HepG2 (cell line): ENCODE results near the gene KLRG1. TPM values are rescaled to one million over a fixed set of nuclear protein-coding genes. Genes with fewer than 3 reads are reported as not detected.

Experiments used
- ATAC-seq: fragments of 200-7000 bp; cut with Tn5 transposase; 3 replicates; pipeline ENCODE4 v1.9.1; 2020; ENCODE audit warnings: mild to moderate bottlenecking, moderate library complexity
- BruUV-seq: library from RNA; stranded (reverse); fragments of 400-500 nt; replicated peaks from 2 replicates; lab custom pipeline; 2021; lab: Mats Ljungman, UMichigan
- CTCF ChIA-PET: fragments of 300-600 bp; formaldehyde crosslinking; extraction: SDS; loops from one replicate; lab custom pipeline; 2021; ENCODE audit warnings: low total read pairs, inconsistent platforms, low intra/inter-chr PET ratio; lab: Yijun Ruan, JAX
- POLR2A ChIA-PET: fragments of 350-600 bp; sonication (Branson Sonifier 250); formaldehyde crosslinking; loops from one replicate; lab custom pipeline; 2020; ENCODE audit warnings: antibody characterized with exemption, inconsistent platforms; lab: Yijun Ruan, JAX
- DNase-seq: peaks from one replicate; pipeline ENCODE4 v3.0.0-alpha.2; 2015; ENCODE audit warnings: low spot score
- FAIRE-seq: peaks from 3 replicates; lab custom pipeline; 2011; peaks lifted over from hg19 to GRCh38; lab: Jason Lieb, UNC
- H2AFZ ChIP-seq: one replicate; pipeline ENCODE4 v1.6.1; 2011; ENCODE audit warnings: low read length, inconsistent platforms
- H3K27ac ChIP-seq: fragments of 300-600 bp; 3 replicates; pipeline ENCODE4 v1.8.0; 2011; ENCODE audit warnings: mixed run types, mild to moderate bottlenecking, mixed read lengths, low read length, inconsistent platforms; ENCODE audit not compliant: insufficient read depth; ENCODE audit errors: extremely low read length
- H3K27me3 ChIP-seq, 2 experiments: fragments of 200-600 bp in 1 of 2; 2 replicates in 1 of 2; 3 replicates in 1 of 2; pipeline versions ENCODE4 v1.6.0 to v1.8.0; 2011; ENCODE audit warnings: low read length in 2 of 2, mild to moderate bottlenecking in 2 of 2, moderate library complexity in 2 of 2, inconsistent platforms in 1 of 2; ENCODE audit not compliant: insufficient read depth in 2 of 2, control insufficient read depth in 1 of 2
- H3K36me3 ChIP-seq, 2 experiments: fragments of 200-600 bp in 1 of 2; replicated peaks in 1 of 2; 2 replicates in 1 of 2; 3 replicates in 1 of 2; pipeline versions ENCODE4 v1.5.1 to v1.8.0; 2011; ENCODE audit warnings: low read length in 2 of 2, inconsistent platforms in 1 of 2; ENCODE audit not compliant: insufficient read depth in 2 of 2, control insufficient read depth in 1 of 2
- H3K4me1 ChIP-seq: 2 replicates; pipeline ENCODE4 v1.5.1; 2012; ENCODE audit warnings: low read length, inconsistent platforms; ENCODE audit not compliant: insufficient read depth
- H3K4me2 ChIP-seq: 2 replicates; pipeline ENCODE4 v1.6.0; 2011; ENCODE audit warnings: low read depth, low read length, inconsistent platforms
- H3K4me3 ChIP-seq, 3 experiments: fragments of 200-600 bp in 1 of 3; sonication (generic), shearing (Covaris generic) in 1 of 3; replicated peaks in 1 of 3; 2 replicates each; pipeline ENCODE4 v1.5.1; 2011 to 2016; ENCODE audit warnings: low read length in 3 of 3, inconsistent platforms in 2 of 3, low read depth in 2 of 3, mild to moderate bottlenecking in 2 of 3, control low read depth in 1 of 3, mixed read lengths in 1 of 3; ENCODE audit not compliant: insufficient read depth in 1 of 3
- H3K79me2 ChIP-seq: one replicate; pipeline ENCODE4 v1.6.1; 2011; ENCODE audit warnings: low read length, inconsistent platforms; ENCODE audit not compliant: insufficient read depth
- H3K9ac ChIP-seq: 2 replicates; pipeline ENCODE4 v1.6.0; 2011; ENCODE audit warnings: mild to moderate bottlenecking, low read depth, low read length, inconsistent platforms; ENCODE audit not compliant: insufficient read depth
- H3K9me3 ChIP-seq: 2 replicates; pipeline ENCODE4 v1.5.1; 2012; ENCODE audit warnings: mild to moderate bottlenecking, low read length
- H4K20me1 ChIP-seq: 2 replicates; pipeline ENCODE4 v1.6.0; 2011; ENCODE audit warnings: inconsistent platforms, mild to moderate bottlenecking, low read length, moderate library complexity; ENCODE audit not compliant: insufficient read depth
- CEBPB ChIP-seq: IDR thresholded peaks from 2 replicates; pipeline ENCODE4 v1.6.1; 2011; ENCODE audit warnings: low read depth, low read length, improper control_type of control experiment, borderline replicate concordance
- HNF4A ChIP-seq: sonication (generic); formaldehyde crosslinking; IDR thresholded peaks from 2 replicates; pipeline ENCODE4 v1.4.0; 2020; ENCODE audit warnings: missing genetic modification reagents
- HOXA5 ChIP-seq: sonication (generic); formaldehyde crosslinking; IDR thresholded peaks from 2 replicates; pipeline ENCODE4 v1.4.0; 2020; ENCODE audit warnings: missing genetic modification reagents
- MEIS2 ChIP-seq: sonication (generic); formaldehyde crosslinking; IDR thresholded peaks from 2 replicates; pipeline ENCODE4 v1.9.0; 2021; ENCODE audit warnings: mild to moderate bottlenecking, missing genetic modification reagents
- NFKBIZ ChIP-seq: IDR thresholded peaks from 2 replicates; pipeline ENCODE4 v1.6.1; 2018; ENCODE audit warnings: missing genetic modification reagents, missing compliant biosample characterization
- NR1H2 ChIP-seq: sonication (generic); formaldehyde crosslinking; IDR thresholded peaks from 2 replicates; pipeline ENCODE4 v1.8.1; 2022; ENCODE audit warnings: low read depth, missing genetic modification reagents, borderline replicate concordance
- TMF1 ChIP-seq: sonication (generic); formaldehyde crosslinking; IDR thresholded peaks from 2 replicates; pipeline ENCODE4 v1.8.1; 2022; ENCODE audit warnings: low read depth, missing genetic modification reagents
- TOPORS ChIP-seq: sonication (generic); formaldehyde crosslinking; IDR thresholded peaks from 2 replicates; pipeline ENCODE4 v1.8.0; 2023; ENCODE audit warnings: mild to moderate bottlenecking, missing genetic modification reagents
- ZNF143 ChIP-seq: sonication (generic); formaldehyde crosslinking; IDR thresholded peaks from 2 replicates; pipeline ENCODE4 v1.4.0; 2020; ENCODE audit warnings: missing genetic modification reagents
- ZNF264 ChIP-seq: sonication (generic); formaldehyde crosslinking; IDR thresholded peaks from 2 replicates; pipeline ENCODE4 v1.4.0; 2020; ENCODE audit warnings: missing genetic modification reagents
- ZNF446 ChIP-seq: sonication (generic); formaldehyde crosslinking; IDR thresholded peaks from 2 replicates; pipeline ENCODE4 v1.5.0; 2020; ENCODE audit warnings: mild to moderate bottlenecking, missing genetic modification reagents
- WGBS: methylation state at CpG from one replicate; pipeline ENCODE4 v1.1.6; 2017; ENCODE audit warnings: low lambda C conversion rate; 5-methylcytosine and 5-hydroxymethylcytosine counted together
- in situ Hi-C: cut with HindIII; loops from 2 replicates; pipeline ENCODE4 v1.10.0; 2017; ENCODE audit warnings: low pct_unique_long_range_greater_than_20kb; ENCODE audit not compliant: extremely low pct_ligation_motif_present
- intact Hi-C: fragments of 100-400 bp; cut with micrococcal nuclease; formaldehyde crosslinking; loops from one replicate; pipeline ENCODE4 v1.10.0; 2022; ENCODE audit not compliant: unreplicated experiment
- polyA plus RNA-seq, 8 experiments: library from polyadenylated mRNA; depleted of rRNA in 3 of 8; stranded (reverse) in 7 of 8; unstranded in 1 of 8; fragments of >200 nt; fragmentation: Illumina TruSeq in 4 of 8; extraction: Trizol in 4 of 8; gene quantifications; 2 replicates each; pipeline versions ENCODE4 v1.2.1 to v1.2.3, GENCODE V29; 2011 to 2016; ENCODE audit warnings: low read depth in 4 of 8, missing spikeins in 1 of 8, mixed read lengths in 1 of 8; ENCODE audit not compliant: insufficient read depth in 1 of 8
- total RNA-seq, 5 experiments: library from RNA; depleted of rRNA; stranded (reverse); fragments of >200 nt; fragmentation: Illumina TruSeq; extraction: Trizol; gene quantifications; 2 replicates each; pipeline ENCODE4 v1.2.3, GENCODE V29; 2016; ENCODE audit warnings: low read depth in 1 of 5

Gene KLRG1
- total and polyA plus RNA-seq, 2 of the 13 experiments (the other 11 are each of a cell fraction or from before 2014, with no cell fraction given), result 1.2 to 1.7 TPM

- BruUV-seq, result no TSS peak
- H3K36me3 ChIP-seq, result peaks cover 18 to 46% of the 10 kb centered on the region in 2 experiments
- no peak overlapping the region for H2AFZ ChIP-seq
- no peak for DNase-seq
- no peak overlapping the region for H3K4me2 ChIP-seq
- no peaks in the 10 kb centered on the region for H4K20me1 ChIP-seq
- WGBS, result 96% methylated on average over 10 of the region's 10 CpGs
- no peaks in the 10 kb centered on the region for H3K9me3 ChIP-seq
- FAIRE-seq, result no peak
- H3K27ac ChIP-seq, result no peak overlapping the region
- TF ChIP-seq NFKBIZ (CRISPR knock-in tag), result no peak
- no peak for TF ChIP-seq HOXA5 (CRISPR knock-in tag)
- no peak for TF ChIP-seq TOPORS (CRISPR knock-in tag)
- TF ChIP-seq CEBPB, result peak; percentile 83
- no peak for TF ChIP-seq MEIS2 (CRISPR knock-in tag)
- no peak for TF ChIP-seq NR1H2 (CRISPR knock-in tag)
- TF ChIP-seq ZNF143, result no peak
- TF ChIP-seq ZNF264 (CRISPR knock-in tag), result no peak
- peaks cover 29% of the 10 kb centered on the region for H3K79me2 ChIP-seq
- intact Hi-C loops (no loop called here), in situ Hi-C loops (loop anchor here (25.0 kb wide), 1 partner anchor 94 kb away; no protein-coding TSS in a partner anchor)
- no peak for ATAC-seq
- H3K4me1 ChIP-seq, result peaks cover 22% of the 10 kb centered on the region
- H3K9ac ChIP-seq, result no peak overlapping the region
- ChIA-PET CTCF (no interaction called here), POLR2A (no interaction called here)
- H3K4me3 ChIP-seq, result no peak overlapping the region
- H3K27me3 ChIP-seq, result no peaks in the 10 kb centered on the region; a peak in 1 of 5 replicates
Measured at GRCh38 chr12:8943565-8944186, 45.7 kb upstream of the KLRG1 start.

- Histone ChIP-seq H3K27ac (no peak overlapping the region), H3K9me3 (no peaks in the 10 kb centered on the region), H3K27me3 (no peaks in the 10 kb centered on the region; a peak in 1 of 5 replicates), H3K9ac (no peak overlapping the region), H3K4me3 (no peak overlapping the region)
- ATAC-seq (no peak), DNase-seq (no peak)
- no TSS peak for BruUV-seq
- POLR2A ChIA-PET, result no interaction called here
- intact Hi-C loops, result loop anchor here (5.0 kb wide), 1 partner anchor 34 kb away; the partner anchor contains the start of gene PHC1
- no peak for TF ChIP-seq ZNF446
- no peak for TF ChIP-seq TMF1 (CRISPR knock-in tag)
- TF ChIP-seq HNF4A (CRISPR knock-in tag), result 0 out of 2 replicates have a peak, but pooled peaks have one; percentile 12
- TF ChIP-seq, all 625 proteins: peak for 1
- H2AFZ ChIP-seq, result no peak overlapping the region
- CTCF ChIA-PET, result no interaction called here
- no peaks in the 10 kb centered on the region for H4K20me1 ChIP-seq
- peak overlapping the region; percentile 90; the same call in 1 of the 2 replicates for H3K4me2 ChIP-seq
- peaks cover 37% of the 10 kb centered on the region for H3K79me2 ChIP-seq
- FAIRE-seq, result no peak
- WGBS, result 88% methylated on average over 1 of the region's 1 CpG
- peaks cover 14 to 40% of the 10 kb centered on the region in 2 experiments for H3K36me3 ChIP-seq
- in situ Hi-C loops, result loop anchor here (25.0 kb wide), 1 partner anchor 91 kb away; no protein-coding TSS in a partner anchor
- H3K4me1 ChIP-seq, result peaks cover 30% of the 10 kb centered on the region
Measured at GRCh38 chr12:8946733-8947132, 42.6 kb upstream of the KLRG1 start.
